CD1c-positive myeloid dendritic cell (primary cell): ENCODE results near the gene FIGNL2.
"Not testable (repeated sequence)": the region's sequence is repeated elsewhere in the genome, so short reads cannot be mapped to it uniquely, and the experiment has no call there.

Source experiments
- DNase-seq: peaks from one replicate; pipeline ENCODE4 v3.0.0-alpha.2; 2016; ENCODE audit errors: extremely low spot score

The FIGNL2 gene

GRCh38 chr12:51818086-51818485, 30.4 kb downstream of the FIGNL2 start:
- DNase-seq = no peak

GRCh38 chr12:51817027-51817953, 31.2 kb downstream of the FIGNL2 start:
- DNase-seq = no peak

- no peak for DNase-seq
These were observed 32.9 kb downstream of the FIGNL2 start for GRCh38 chr12:51815571-51815970.

- peak; percentile 86 for DNase-seq
These were observed 34.0 kb downstream of the FIGNL2 start for GRCh38 chr12:51814311-51815088.

GRCh38 chr12:51813931-51814310, 34.6 kb downstream of the FIGNL2 start:
- no peak for DNase-seq

GRCh38 chr12:51812871-51813270, 35.6 kb downstream of the FIGNL2 start:
- no peak for DNase-seq

GRCh38 chr12:51811203-51812202, 37.0 kb downstream of the FIGNL2 start:
- DNase-seq = no peak

- DNase-seq = no peak
These were observed 39.3 kb downstream of the FIGNL2 start for GRCh38 chr12:51809193-51809592.

- no peak for DNase-seq
These were observed 41.6 kb downstream of the FIGNL2 start for GRCh38 chr12:51806896-51807295.

GRCh38 chr12:51801027-51801426, 47.5 kb downstream of the FIGNL2 start:
- no peak for DNase-seq

GRCh38 chr12:51798501-51798900, 50.0 kb downstream of the FIGNL2 start:
- no peak for DNase-seq

- not testable (repeated sequence) for DNase-seq
These were observed 50.5 kb downstream of the FIGNL2 start for GRCh38 chr12:51798051-51798450.

- no peak for DNase-seq
These were observed 51.2 kb downstream of the FIGNL2 start for GRCh38 chr12:51797301-51797700.

- DNase-seq = no peak
These were observed 55.3 kb downstream of the FIGNL2 start for GRCh38 chr12:51793201-51793600.

GRCh38 chr12:51792417-51792816, 56.1 kb downstream of the FIGNL2 start:
- DNase-seq = no peak

- DNase-seq = no peak
These were observed 59.6 kb downstream of the FIGNL2 start for GRCh38 chr12:51788876-51789275.

GRCh38 chr12:51785906-51786305, 62.6 kb downstream of the FIGNL2 start:
- no peak for DNase-seq

GRCh38 chr12:51784688-51785087, 63.8 kb downstream of the FIGNL2 start:
- DNase-seq = no peak

- no peak for DNase-seq
These were observed 68.6 kb downstream of the FIGNL2 start for GRCh38 chr12:51779876-51780275.

- no peak for DNase-seq
These were observed 70.5 kb downstream of the FIGNL2 start for GRCh38 chr12:51777973-51778372.

GRCh38 chr12:51777457-51777856, 71.1 kb downstream of the FIGNL2 start:
- no peak for DNase-seq

GRCh38 chr12:51774933-51775332, 73.6 kb downstream of the FIGNL2 start:
- DNase-seq = no peak
